Right lobe of liver (tissue), 6 donors: ENCODE results near the gene ST7. TPM values are rescaled to one million over a fixed set of nuclear protein-coding genes. Genes with fewer than 3 reads are reported as not detected.

ENCODE experiments used
- ATAC-seq, 4 donors: fragments of 200-7000 bp; cut with Tn5 transposase; one replicate each; pipeline ENCODE4 v1.9.1; 2020; ENCODE audit warnings: mild to moderate bottlenecking in 4 of 4, moderate library complexity in 4 of 4
- DNase-seq, 3 donors: peaks; one replicate each; pipeline ENCODE4 v3.0.0-alpha.2; 2020
- H3K27ac ChIP-seq, 3 donors: fragments of 200-600 bp; one replicate each; pipeline ENCODE4 v1.8.0; 2022
- H3K27me3 ChIP-seq, 2 donors: fragments of 200-600 bp; one replicate each; pipeline ENCODE4 v1.8.0; 2022
- H3K36me3 ChIP-seq, 4 donors: fragments of 200-600 bp; sonication (generic) in 1 of 4; one replicate each; pipeline versions ENCODE4 v1.5.1 to v1.8.0; 2017 to 2022; ENCODE audit warnings: control low read depth in 1 of 4
- H3K4me1 ChIP-seq, 4 donors: fragments of 200-600 bp; sonication (generic) in 1 of 4; one replicate each; pipeline versions ENCODE4 v1.5.1 to v1.8.0; 2017 to 2022; ENCODE audit warnings: control low read depth in 1 of 4
- H3K4me3 ChIP-seq, 3 donors: fragments of 200-600 bp; one replicate each; pipeline ENCODE4 v1.8.0; 2022
- H3K9me3 ChIP-seq, 4 donors: fragments of 200-600 bp; sonication (generic) in 1 of 4; one replicate each; pipeline versions ENCODE4 v1.5.1 to v1.8.0; 2017 to 2022; ENCODE audit warnings: control low read depth in 1 of 4
- CTCF ChIP-seq, 4 donors: fragments of 200-600 bp in 3 of 4; fragments of 450-650 bp in 1 of 4; IDR thresholded peaks; one replicate each; pipeline versions ENCODE4 v1.5.1 to v1.8.0; 2016 to 2022; ENCODE audit warnings: antibody characterized with exemption in 4 of 4, mild to moderate bottlenecking in 2 of 4
- POLR2A ChIP-seq: fragments of 450-650 bp; IDR thresholded peaks from one replicate; pipeline ENCODE4 v1.6.1; 2017; ENCODE audit warnings: antibody characterized with exemption, mild to moderate bottlenecking
- WGBS: methylation state at CpG from one replicate; pipeline ENCODE4 v1.1.6; 2018; ENCODE audit warnings: low coverage, low lambda C conversion rate; ENCODE audit not compliant: insufficient coverage; ENCODE audit errors: missing lambda C conversion rate; 5-methylcytosine and 5-hydroxymethylcytosine counted together
- intact Hi-C, 2 donors: fragments of 100-400 bp; cut with DNase I; formaldehyde crosslinking; loops; one replicate each; pipeline versions ENCODE4 v1.11.2 to v1.14.1; 2022
- total RNA-seq, 6 experiments: library from RNA; depleted of rRNA in 2 of 6; stranded (reverse); fragments of >200 nt in 2 of 6; fragmentation: NEBNext Ultra II Directional in 3 of 6; extraction: Animal tissue kit (Norgen Biotek cat#: 25700) in 3 of 6; gene quantifications; one replicate each; pipeline versions ENCODE4 v1.1.0 to v1.2.4, GENCODE V29; 2016 to 2023
- donor health status: DM: no; HTN: yes; CAD: no.
- donor health status: DM: no; HTN: no; CAD: no.
- donor health status: DM: no; HTN: no; CAD: no.
- donor health status: DM: no; HTN: yes; CAD: no.
- donor health status: DM: no; HTN: yes; CAD: no.

Gene ST7
- total RNA-seq, 6 experiments from 2014 or later = 17.4 to 29.9 (median 22.4) TPM

DNA sequence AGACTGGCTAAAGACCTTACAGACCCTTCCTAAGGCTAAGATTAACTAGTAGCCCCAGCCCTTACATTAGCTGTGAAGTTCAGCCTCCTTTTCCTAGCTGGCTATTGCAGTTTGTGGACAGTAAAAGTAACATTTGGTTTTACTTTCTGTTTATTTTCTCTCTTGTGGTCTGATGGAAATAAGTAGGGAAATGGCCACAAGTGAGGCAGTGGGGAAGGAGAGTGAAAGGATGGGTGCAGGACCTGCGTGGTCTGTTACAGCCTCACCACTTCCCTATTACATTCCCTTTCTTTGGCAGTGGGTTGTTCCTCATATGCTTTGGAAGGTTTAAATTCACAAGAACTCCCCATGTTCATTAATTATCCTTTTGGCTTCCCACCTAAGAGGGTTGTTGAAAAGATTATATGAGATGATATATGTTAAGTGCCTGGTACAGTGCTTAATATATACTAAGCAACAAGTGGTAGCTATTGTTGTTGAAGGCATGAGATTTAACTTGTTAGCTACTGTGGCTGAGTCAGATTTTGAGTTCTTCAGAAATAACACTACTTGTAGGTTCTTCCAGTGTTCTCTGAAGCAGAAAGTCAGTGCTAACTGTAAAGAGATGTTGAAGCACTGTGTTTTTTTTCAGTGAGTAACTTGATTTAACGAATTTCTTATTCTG lies 181.7 kb downstream of the ST7 start:
- ATAC-seq = peak in 2 of 4 donors; percentile 20 to 54
- DNase-seq = no peak
- H3K27ac ChIP-seq = no peak overlapping the region
- no peak overlapping the region for H3K4me3 ChIP-seq
- 83% methylated on average over 2 of the region's 2 CpGs for whole genome bisulfite sequencing
- no peaks in the 10 kb centered on the region for H3K9me3 ChIP-seq
- H3K27me3 ChIP-seq = no peaks in the 10 kb centered on the region
- no peaks in the 10 kb centered on the region for H3K4me1 ChIP-seq
- TF ChIP-seq CTCF (IDR thresholded peaks at IDR 0.05) (no peak), POLR2A (no peak)
- intact Hi-C loops = no loop called here
- H3K36me3 ChIP-seq = peaks cover 0 to 4% (median 0%) of the 10 kb centered on the region in 4 donors

- TF ChIP-seq CTCF (IDR thresholded peaks at IDR 0.05) = no peak
- TF ChIP-seq POLR2A = no peak
- Histone ChIP-seq H3K4me1 (no peaks in the 10 kb centered on the region), H3K36me3 (peaks cover 0 to 4% (median 0%) of the 10 kb centered on the region in 4 donors), H3K9me3 (no peaks in the 10 kb centered on the region), H3K27ac (no peak overlapping the region), H3K4me3 (no peak overlapping the region), H3K27me3 (no peaks in the 10 kb centered on the region)
- DNase-seq = no peak
- intact Hi-C loops = no loop called here
- WGBS = 100% methylated on average over 1 of the region's 1 CpG
- ATAC-seq = no peak
Observed at GRCh38 chr7:117135553-117135891, 182.2 kb downstream of the ST7 start.

- ATAC-seq = no peak
- 95% methylated on average over 3 of the region's 3 CpGs for WGBS
- Histone ChIP-seq H3K4me3 (no peak overlapping the region), H3K4me1 (no peaks in the 10 kb centered on the region), H3K27me3 (no peaks in the 10 kb centered on the region), H3K36me3 (peaks cover 0 to 4% (median 0%) of the 10 kb centered on the region in 4 donors), H3K27ac (no peak overlapping the region), H3K9me3 (no peaks in the 10 kb centered on the region)
- TF ChIP-seq CTCF (IDR thresholded peaks at IDR 0.05) (no peak), POLR2A (no peak)
- DNase-seq = no peak
- intact Hi-C loops = no loop called here
Observed at GRCh38 chr7:117137868-117138267, 184.6 kb downstream of the ST7 start.

DNA sequence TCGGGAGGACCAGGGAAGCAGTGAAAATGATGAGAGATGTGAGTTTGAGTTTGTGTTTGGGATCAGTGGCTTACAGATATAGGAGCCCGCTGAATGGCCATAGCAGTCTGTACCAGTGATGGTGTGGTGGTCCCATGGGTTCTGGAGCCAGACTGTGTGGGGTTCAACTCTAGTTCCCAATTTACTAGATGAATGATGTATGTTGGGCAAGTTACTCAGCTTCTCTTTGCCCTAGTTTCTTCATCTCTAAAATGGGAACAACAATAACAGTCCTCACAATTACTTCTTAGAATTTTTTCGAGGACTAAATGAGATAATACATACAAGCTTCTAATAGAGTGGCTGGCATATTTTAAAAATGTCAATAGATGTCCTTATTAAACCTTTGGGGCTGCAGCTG lies 185.2 kb downstream of the ST7 start:
- no peak overlapping the region for H3K27ac ChIP-seq
- H3K27me3 ChIP-seq = no peaks in the 10 kb centered on the region
- no peak for DNase-seq
- intact Hi-C loops = no loop called here
- TF ChIP-seq POLR2A = no peak
- TF ChIP-seq CTCF (IDR thresholded peaks at IDR 0.05) = no peak
- no peak for ATAC-seq
- peaks cover 0 to 4% (median 0%) of the 10 kb centered on the region in 4 donors for H3K36me3 ChIP-seq
- WGBS = 92% methylated on average over 2 of the region's 3 CpGs
- H3K9me3 ChIP-seq = no peaks in the 10 kb centered on the region
- H3K4me1 ChIP-seq = no peaks in the 10 kb centered on the region
- no peak overlapping the region for H3K4me3 ChIP-seq
